Measurements from ENCODE around the gene UCN3.
"Not testable (repeated sequence)": the region's sequence is repeated elsewhere in the genome, so short reads cannot be mapped to it uniquely, and the experiment has no call there.

Gene UCN3

DNA sequence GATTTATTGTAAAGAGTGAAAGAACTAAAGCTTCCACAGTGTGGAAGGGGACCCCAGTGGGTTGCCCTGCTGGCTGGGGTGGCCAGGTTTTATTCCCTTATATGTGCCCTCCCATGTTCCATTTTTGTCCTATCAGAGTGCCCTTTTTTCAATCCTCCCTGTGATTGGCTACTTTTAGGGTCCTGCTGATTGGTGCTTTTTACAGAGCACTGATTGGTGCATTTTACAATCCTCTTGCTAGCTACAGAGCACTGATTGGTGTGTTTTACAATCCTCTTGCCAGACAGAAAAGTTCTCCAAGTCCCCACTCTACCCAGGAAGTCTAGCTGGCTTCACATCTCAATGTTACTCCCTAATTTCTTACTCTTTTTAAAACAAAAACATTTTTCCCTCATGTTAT lies 46.0 kb downstream of the UCN3 start:
- DNase-seq (ENCODE audit: low read depth) = not testable (repeated sequence)

DNA sequence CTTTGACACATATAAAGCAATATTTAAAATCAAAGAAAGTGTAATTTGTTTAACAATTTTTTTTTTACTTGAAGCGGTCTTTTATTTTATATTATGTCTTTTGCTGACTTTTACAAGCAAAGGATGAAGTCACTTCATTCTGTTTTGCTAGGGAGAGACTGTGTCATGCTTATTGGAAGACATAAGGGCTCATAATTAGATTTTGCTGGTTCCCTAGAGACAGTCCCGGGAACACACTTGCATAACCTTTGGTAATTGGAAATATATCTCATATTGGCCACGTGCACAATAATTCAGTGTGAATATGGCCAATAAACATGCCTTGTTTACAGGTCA lies 47.1 kb downstream of the UCN3 start:
- no peak for DNase-seq (ENCODE audit: low read depth)

DNA sequence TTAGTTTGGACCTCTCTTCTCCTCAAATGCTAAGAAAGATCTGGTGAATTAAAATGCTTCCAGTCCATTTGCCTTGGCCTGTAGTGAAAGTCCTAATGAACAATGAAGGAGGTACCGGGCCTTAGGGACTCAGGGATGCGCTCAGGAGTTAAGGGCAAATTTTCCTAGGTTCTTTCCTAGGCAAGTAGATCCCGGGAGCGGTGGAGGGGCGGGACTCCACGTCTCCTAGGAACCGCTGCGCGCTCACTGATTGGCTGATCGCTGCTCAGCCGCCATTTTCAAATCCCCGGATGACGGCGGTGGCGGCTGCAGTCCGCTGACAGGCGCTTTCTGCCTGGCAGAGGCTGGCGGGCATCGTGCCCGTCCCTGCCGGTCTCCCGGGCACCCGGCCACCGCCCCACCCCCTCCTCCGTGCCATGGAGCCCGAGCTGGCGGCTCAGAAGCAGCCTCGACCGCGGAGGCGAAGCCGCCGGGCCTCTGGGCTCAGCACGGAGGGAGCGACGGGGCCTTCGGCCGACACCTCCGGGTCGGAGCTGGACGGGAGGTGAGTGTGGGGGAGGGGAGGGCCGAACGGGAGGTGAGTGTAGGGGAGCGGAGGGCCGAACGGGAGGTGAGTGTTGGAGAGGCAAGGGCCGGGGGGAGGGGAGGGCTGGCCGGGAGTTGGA lies 47.6 kb downstream of the UCN3 start, which contains the start of gene NET1:
NET1 (plus strand) TSS at position 281 of the 665 bp plus-strand sequence; CDS start at position 417, 136 bp downstream.
- DNase-seq (ENCODE audit: low read depth) = peak; percentile 45

DNA sequence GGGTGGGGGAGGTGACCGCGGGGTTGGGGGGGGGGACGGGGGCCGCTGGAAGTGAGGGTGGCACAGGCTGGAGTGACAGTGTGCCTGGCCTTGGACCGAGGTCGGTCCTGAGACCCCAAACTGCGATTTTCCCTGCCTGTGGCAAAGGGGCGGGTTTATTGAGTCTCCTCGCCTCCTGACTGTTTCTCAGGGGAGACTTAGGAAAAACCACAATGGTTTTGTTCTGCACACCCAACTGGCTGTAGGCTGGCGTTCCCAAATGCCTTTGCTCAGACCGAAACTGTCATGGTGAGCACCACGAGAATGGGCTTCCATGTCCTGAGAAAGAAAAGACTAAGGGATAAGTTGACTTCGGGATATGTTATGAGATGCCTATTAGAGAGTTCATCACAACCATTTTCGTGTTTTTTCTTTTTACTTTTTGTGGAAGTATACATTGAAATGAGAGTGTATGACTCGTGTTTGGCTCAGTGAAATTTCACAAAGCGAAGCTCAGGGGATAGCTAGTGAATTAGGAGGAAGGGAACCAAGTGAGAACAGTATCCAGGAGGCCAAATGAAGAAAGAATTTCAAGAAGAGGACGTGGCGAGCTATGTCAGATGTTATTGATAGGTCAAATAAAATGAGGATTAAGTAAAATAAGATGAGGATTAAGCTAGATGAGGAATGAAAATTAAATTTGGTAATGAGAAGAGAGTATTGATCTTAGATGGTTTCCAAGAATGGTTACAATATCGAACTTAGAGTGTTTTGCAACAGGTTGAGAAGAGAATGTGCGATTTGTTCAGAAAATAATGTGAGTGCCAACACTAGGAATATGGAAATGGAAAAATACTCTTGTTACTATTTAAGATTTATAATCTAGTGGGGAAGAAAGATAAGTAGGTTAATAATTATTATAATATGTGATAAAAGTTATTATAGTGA lies 48.5 kb downstream of the UCN3 start:
- no peak for DNase-seq (ENCODE audit: low read depth)

DNA sequence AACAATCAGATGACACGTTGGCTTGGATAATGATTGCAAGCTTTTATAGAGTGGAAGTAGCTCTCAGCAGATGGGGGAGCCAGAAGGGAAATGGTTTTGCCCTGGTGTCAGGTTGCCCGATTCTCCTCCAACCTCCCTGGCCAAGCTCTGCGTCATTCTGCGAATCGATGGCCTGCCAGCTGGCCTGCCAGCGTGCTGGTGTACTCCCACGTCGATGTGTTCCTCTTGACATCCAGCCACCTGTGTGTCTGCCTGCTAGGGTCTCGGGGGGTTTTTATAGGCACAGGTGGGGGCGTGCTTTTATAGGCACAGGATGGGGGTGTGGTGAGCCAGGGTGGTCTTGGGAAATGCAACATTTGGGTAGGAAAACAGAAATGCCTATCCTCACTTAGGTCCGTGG lies 52.2 kb downstream of the UCN3 start:
- no peak for DNase-seq (ENCODE audit: low read depth)

DNA sequence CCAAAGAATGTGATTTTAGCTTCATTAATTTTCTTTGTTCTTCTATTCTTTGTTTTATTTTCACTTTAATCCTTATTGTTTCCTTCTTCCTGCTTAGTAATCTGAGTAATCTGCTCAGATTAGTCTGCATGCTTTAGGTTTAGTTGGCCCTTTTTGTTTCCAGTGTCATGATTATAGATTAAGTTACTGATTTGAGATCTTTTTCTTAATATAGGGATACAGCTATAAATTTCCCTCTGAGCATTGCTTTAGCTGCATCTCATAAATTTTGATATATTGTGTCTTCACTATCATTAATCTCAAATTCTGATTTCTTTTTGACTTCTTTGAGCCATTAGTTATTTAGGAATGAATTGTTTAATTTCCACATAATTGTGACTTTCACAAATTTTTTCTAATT lies 53.8 kb downstream of the UCN3 start:
- no peak for DNase-seq (ENCODE audit: low read depth)

DNA sequence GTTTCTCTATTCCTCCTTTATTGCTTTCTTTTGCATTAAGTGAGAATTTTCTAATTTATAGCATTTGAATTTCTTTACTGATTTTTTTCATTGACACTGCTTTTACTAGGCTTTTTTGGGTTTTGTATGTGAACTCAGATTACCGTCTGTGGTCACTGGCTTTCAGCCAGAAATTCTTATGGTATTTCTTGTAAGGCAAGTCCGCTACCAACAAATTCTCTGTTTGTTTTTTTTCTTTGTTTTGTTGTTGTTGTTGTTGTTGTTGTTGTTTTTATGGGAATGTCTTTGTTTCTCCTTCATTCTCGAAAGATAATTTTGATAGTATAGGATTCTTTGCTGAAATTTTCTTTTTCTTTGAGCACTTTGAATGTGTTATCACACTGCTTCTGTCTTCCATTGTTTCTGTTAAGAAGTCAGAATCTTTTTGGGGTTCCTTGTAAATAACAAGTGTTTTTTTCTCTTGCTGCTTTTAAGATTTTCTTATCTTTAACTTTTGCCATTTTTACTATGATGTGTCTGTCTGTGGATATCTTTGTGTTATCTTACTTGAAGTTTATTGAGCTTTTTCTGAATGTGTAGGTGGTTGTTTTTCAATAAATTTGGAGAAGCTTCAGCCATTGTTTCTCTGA lies 54.8 kb downstream of the UCN3 start:
- no peak for DNase-seq (ENCODE audit: low read depth)

DNA sequence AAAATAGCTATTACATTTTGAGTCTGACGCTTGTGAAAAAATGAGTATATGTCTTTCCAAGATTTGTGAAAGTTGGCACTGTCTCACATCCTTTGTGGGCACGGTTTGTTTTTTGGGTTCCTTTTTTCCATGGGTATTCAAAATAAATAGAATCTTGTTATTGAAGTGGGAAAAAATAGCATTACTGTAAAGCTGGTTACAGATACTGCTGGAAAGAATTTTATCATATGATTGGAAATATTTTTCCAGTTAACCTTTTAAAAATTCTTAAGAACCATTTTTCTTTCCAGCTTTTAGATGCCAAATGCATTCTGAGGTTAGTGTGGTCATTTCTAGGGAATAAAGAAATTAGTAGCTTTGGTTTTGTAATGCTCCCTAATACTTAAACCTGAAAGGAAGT lies 59.0 kb downstream of the UCN3 start:
- DNase-seq (ENCODE audit: low read depth) = no peak

All from stimulated activated CD4-positive, alpha-beta T cell treated with anti-CD3 and anti-CD28 coated beads, Interleukin-2, amount 100 ng/mL, for 4 hours (primary cell).